Aorta (tissue), 5 donors: ENCODE results near the gene EVI5. TPM values are rescaled to one million over a fixed set of nuclear protein-coding genes. Genes with fewer than 3 reads are reported as not detected.
A peak's percentile ranks its signal among the peaks of the same experiment; 100 is the strongest.

Experiments
- ATAC-seq: fragments of 200-7000 bp; cut with Tn5 transposase; one replicate; pipeline ENCODE4 v1.9.1; 2022; ENCODE audit warnings: moderate library complexity; ENCODE audit not compliant: low FRiP score
- DNase-seq, 2 donors: peaks; one replicate each; pipeline ENCODE4 v3.0.0-alpha.2; 2020
- H3K27ac ChIP-seq, 2 donors: one replicate each; pipeline ENCODE4 v1.5.1; 2013; ENCODE audit warnings: low read length in 2 of 2, mild to moderate bottlenecking in 2 of 2, moderate library complexity in 2 of 2, control low read depth in 1 of 2, inconsistent platforms in 1 of 2, low read depth in 1 of 2
- H3K27me3 ChIP-seq, 2 donors: one replicate each; pipeline ENCODE4 v1.6.1; 2013; ENCODE audit warnings: control low read depth in 1 of 2, low read length in 1 of 2, mild to moderate bottlenecking in 1 of 2, moderate library complexity in 1 of 2; ENCODE audit not compliant: insufficient read depth in 2 of 2, control insufficient read depth in 1 of 2
- H3K36me3 ChIP-seq, 2 donors: one replicate each; pipeline ENCODE4 v1.6.1; 2013; ENCODE audit warnings: control low read depth in 1 of 2, low read length in 1 of 2, mild to moderate bottlenecking in 1 of 2; ENCODE audit not compliant: insufficient read depth in 2 of 2, control insufficient read depth in 1 of 2
- H3K4me1 ChIP-seq, 2 donors: one replicate each; pipeline ENCODE4 v1.6.1; 2013; ENCODE audit warnings: low read length in 2 of 2, control low read depth in 1 of 2, mild to moderate bottlenecking in 1 of 2, moderate library complexity in 1 of 2; ENCODE audit not compliant: insufficient read depth in 2 of 2, control insufficient read depth in 1 of 2
- H3K4me3 ChIP-seq, 2 donors: one replicate each; pipeline ENCODE4 v1.5.1; 2013; ENCODE audit warnings: low read length in 2 of 2, control low read depth in 1 of 2, mild to moderate bottlenecking in 1 of 2
- H3K9me3 ChIP-seq: one replicate; pipeline ENCODE4 v1.6.1; 2013; ENCODE audit warnings: mild to moderate bottlenecking, low read length; ENCODE audit not compliant: control insufficient read depth
- WGBS, 2 donors: extraction: QIAGEN DNeasy Blood & Tissue Kit; methylation state at CpG; one replicate each; pipeline ENCODE4 v1.1.7; 2013; 5-methylcytosine and 5-hydroxymethylcytosine counted together
- intact Hi-C, 2 donors: fragments of 100-400 bp; cut with DNase I; formaldehyde crosslinking; loops; one replicate each; pipeline versions ENCODE4 v1.14.2 to v1.15.0; 2022
- polyA plus RNA-seq, 2 donors: library from polyadenylated mRNA; stranded (reverse); fragments of 200-250 nt; gene quantifications; one replicate each; pipeline ENCODE4 v1.2.3, GENCODE V29; 2013
- total RNA-seq, 2 donors: library from RNA; stranded (reverse); fragmentation: NEBNext Ultra II Directional; extraction: Animal tissue kit (Norgen Biotek cat#: 25700); gene quantifications; one replicate each; pipeline ENCODE4 v1.2.1, GENCODE V29; 2021
- donor health status: healthy with polysubstance abuse.
- donor health status: Bipolar disorder and iron deficiency.
- donor health status: DM: no; HTN: no; CAD: no.
- donor health status: DM: no; HTN: no; CAD: no.
- donor health status: DM: yes; HTN: yes; CAD: no.

The EVI5 gene
- total and polyA plus RNA-seq, 4 donors: 8.3 to 54.7 (median 29.0) TPM

DNA sequence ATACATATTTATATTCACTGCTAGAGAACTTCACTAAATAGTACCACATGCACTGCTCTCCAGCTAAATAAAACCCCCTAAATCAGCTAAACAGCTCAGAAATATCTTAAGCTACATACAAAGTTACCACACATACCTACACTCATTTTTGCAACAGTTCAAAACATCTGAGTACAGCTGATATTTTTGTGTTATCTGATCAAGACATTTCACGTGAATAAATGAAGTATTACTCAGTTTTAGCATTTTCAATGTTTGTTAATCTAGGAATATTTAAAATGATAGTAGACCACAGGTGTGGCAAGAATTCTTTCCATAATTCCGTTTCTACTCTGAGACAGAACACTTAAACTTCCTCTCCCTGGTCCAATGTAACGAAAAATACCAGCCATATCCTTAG is 20.8 kb downstream of the EVI5 start:
- peaks cover 0 to 3% of the 10 kb centered on the region in 2 donors for H3K4me1 ChIP-seq
- H3K27me3 ChIP-seq: no peaks in the 10 kb centered on the region
- H3K36me3 ChIP-seq: no peaks in the 10 kb centered on the region
- ATAC-seq: no peak
- no peak for DNase-seq
- WGBS, 2 donors: 74 to 80% methylated on average over 3 of the region's 3 CpGs
- no peaks in the 10 kb centered on the region for H3K9me3 ChIP-seq
- H3K4me3 ChIP-seq: no peak overlapping the region
- intact Hi-C loops: no loop called here
- H3K27ac ChIP-seq: no peak overlapping the region

DNA sequence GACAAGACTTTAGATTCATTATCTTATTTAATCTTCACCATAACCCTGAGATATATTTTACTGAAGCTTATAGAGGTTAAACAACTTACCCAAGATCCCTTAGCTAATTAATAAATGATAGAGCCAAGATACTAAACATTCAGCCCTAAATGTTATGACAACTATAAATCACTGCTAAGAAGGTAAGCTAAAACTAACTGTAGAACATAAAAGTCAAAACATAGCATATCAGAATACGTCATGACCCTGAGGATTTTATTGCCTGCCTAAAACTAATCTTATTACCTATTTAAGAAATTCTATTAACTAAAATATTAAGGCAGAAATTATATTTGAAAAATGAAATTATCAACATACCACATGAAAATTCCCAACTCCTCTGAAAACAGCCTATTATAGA is 22.6 kb downstream of the EVI5 start:
- DNase-seq (no peak), ATAC-seq (no peak)
- Histone ChIP-seq H3K27me3 (no peaks in the 10 kb centered on the region), H3K4me3 (no peak overlapping the region), H3K27ac (no peak overlapping the region), H3K9me3 (no peaks in the 10 kb centered on the region), H3K36me3 (no peaks in the 10 kb centered on the region), H3K4me1 (no peaks in the 10 kb centered on the region)
- WGBS, 2 donors: 72 to 77% methylated on average over 1 of the region's 1 CpG
- intact Hi-C loops: no loop called here

DNA sequence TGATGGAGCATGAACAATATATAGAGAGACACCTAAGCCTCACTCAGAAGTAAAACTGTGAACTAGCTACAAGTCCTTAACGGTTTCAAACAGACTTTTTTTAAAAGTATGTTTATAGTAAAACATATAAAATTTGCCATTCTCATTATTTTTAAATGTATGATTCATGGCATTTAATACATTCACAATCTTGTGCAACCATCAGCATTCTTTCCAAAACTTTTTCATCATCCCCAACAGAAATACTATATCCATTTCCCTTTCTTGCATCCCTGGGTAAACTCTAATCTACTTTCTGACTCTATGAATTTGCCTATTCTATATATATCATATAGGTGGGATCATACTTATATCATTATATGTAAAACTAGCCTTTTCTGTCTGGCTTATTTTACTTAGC is 25.5 kb downstream of the EVI5 start:
- H3K4me3 ChIP-seq: no peak overlapping the region
- ATAC-seq: no peak
- intact Hi-C loops: no loop called here
- H3K4me1 ChIP-seq: no peaks in the 10 kb centered on the region
- DNase-seq: no peak
- H3K27me3 ChIP-seq: no peaks in the 10 kb centered on the region
- H3K27ac ChIP-seq: no peak overlapping the region
- WGBS, 2 donors: 46 to 65% methylated on average over 1 of the region's 1 CpG
- no peaks in the 10 kb centered on the region for H3K9me3 ChIP-seq
- no peaks in the 10 kb centered on the region for H3K36me3 ChIP-seq

DNA sequence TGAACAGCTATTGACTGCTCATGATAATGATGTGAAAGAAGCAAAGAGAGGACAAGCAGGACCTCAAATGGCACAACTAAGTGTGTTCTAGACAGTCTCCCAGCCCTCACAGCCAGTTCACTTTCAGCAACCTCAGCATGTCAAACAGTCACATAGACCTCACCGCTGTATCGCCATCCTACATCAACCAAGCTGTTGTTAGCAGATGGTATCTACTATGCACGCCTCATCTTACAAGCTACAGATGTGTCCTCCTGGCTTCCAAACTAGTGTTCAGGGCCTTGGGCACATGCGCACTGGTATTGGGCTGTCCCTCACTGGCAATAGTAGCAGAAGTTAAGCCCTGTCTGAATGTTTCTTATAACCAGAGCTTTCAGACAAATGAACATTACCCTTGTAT is 28.4 kb downstream of the EVI5 start:
- DNase-seq (no peak), ATAC-seq (peak; percentile 9)
- WGBS, 2 donors: 94 to 97% methylated on average over 4 of the region's 4 CpGs
- Histone ChIP-seq H3K4me1 (no peaks in the 10 kb centered on the region), H3K27ac (peak overlapping the region in 1 of 2 donors; percentile 4), H3K4me3 (no peak overlapping the region), H3K36me3 (no peaks in the 10 kb centered on the region), H3K9me3 (no peaks in the 10 kb centered on the region), H3K27me3 (no peaks in the 10 kb centered on the region)
- intact Hi-C loops: no loop called here

DNA sequence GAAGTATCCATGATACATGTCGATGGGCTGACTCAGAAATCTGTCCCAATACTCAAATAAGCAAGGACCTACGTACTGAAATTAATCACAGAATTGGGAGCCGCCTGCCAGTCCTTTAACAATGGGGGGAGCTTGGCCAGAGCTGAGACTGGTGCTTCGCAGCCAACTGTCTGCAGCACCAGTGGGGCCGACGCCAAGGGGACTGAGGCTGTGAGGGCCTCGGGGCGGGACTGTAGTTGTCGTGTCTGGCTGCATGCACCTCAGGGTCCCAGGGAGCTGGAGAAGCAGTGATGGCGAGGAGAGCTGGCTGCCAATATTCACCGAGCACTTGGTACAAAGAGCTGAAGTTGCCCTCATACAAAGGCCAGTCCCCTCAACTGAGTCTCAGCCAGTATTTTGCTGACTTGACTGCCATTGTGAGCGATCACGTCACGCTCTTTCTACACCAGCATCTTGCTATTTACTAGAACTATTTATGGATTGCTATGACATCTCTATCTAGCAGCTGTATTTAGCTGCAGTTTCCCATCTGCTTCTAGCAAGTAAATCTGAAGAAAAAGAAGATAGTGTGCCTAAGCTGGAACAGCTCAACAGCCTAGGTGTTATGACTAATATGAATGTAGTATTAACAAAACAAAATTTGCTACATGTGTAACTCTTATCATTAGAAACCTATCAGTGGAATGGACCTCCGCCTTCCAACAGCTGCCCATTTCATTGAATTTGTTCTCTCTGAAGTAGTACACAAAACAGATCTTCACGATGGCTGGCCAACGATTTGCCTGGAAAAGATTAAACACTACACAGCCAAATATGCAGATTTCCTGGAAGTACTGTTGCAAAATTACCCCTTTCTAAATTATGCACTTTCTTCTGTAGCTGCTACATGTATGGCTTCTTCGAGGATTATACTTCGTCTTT is 29.1 kb downstream of the EVI5 start:
- Histone ChIP-seq H3K36me3 (no peaks in the 10 kb centered on the region), H3K4me3 (no peak overlapping the region), H3K9me3 (no peaks in the 10 kb centered on the region), H3K4me1 (no peaks in the 10 kb centered on the region), H3K27ac (no peak overlapping the region), H3K27me3 (no peaks in the 10 kb centered on the region)
- DNase-seq (peak; percentile 61 to 82), ATAC-seq (peak; percentile 76)
- 52 to 63% methylated on average over 19 of the region's 19 CpGs for WGBS, 2 donors
- intact Hi-C loops: no loop called here

DNA sequence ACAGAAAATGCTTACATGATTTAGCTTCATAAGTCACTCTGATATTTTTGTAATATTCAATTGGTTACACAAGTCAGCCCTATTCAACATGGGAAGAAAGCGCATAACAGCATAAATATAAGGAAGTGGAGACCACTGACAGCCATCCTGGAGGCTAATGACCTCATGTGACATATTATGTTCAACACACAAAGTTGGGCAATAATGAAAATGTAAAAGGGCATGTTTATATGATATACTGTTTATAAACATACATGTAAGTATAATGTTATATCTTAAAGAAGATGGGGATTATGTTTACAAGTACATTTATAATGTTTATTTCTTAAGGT is 30.2 kb downstream of the EVI5 start:
- Histone ChIP-seq H3K36me3 (no peaks in the 10 kb centered on the region), H3K27ac (no peak overlapping the region), H3K27me3 (no peaks in the 10 kb centered on the region), H3K4me1 (no peaks in the 10 kb centered on the region), H3K9me3 (no peaks in the 10 kb centered on the region), H3K4me3 (no peak overlapping the region)
- WGBS, 2 donors: 94 to 98% methylated on average over 1 of the region's 1 CpG
- DNase-seq: no peak
- intact Hi-C loops: no loop called here
- no peak for ATAC-seq

DNA sequence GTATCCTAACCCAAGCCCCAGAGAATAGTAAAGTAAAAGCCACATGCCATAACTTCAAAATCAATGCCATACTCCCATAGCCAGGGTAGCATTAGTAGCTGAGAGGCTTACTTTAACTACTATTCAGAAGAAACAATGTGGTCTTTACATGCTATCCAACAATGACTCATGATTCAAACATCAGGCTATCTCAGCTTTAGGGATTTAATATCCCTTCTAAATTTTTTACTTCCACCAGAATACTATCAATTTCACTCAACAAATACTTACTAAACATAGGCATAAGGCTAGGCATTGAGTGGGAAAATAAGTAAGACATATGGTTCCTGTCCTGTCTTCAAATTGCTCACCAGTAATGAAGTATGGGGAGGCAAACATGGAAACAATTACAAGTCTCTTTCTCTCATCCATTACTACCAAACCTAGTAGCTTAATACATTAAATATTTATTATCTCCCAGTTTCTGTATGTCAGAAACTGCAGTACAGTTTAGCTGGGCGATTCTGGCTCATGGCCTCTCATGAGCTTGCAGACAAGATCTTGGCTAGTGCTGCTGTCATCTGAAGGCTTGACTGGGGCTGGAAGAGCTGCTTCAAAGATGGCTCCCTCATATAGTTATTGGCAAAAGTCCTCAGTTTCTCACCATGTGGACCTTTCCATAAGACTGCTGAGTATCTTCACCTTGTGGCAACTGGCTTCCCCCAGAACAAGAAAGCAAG is 30.7 kb downstream of the EVI5 start:
- H3K36me3 ChIP-seq: no peaks in the 10 kb centered on the region
- H3K27me3 ChIP-seq: no peaks in the 10 kb centered on the region
- WGBS, 2 donors: 93 to 94% methylated on average over 1 of the region's 1 CpG
- H3K4me3 ChIP-seq: no peak overlapping the region
- H3K27ac ChIP-seq: no peak overlapping the region
- ATAC-seq (no peak), DNase-seq (no peak)
- H3K4me1 ChIP-seq: no peaks in the 10 kb centered on the region
- intact Hi-C loops: no loop called here
- H3K9me3 ChIP-seq: no peaks in the 10 kb centered on the region

DNA sequence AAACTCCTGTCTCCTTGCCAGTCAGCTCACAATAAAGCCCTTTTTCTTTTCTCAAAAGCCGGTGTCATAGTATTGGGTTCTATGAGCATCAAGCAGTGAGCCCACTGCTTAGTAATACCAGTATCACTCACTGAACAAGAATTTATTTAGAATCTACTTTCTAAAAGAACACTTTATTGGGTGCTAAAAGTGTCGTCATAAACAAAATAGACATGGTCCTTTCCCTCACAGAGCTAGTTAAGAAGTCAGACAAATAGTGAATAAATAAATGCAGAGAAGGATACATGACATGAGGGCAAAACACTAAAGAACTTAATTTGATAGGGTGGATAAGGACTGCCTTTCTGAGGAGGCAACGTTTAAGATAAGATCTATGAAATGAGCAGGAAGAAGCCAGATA is 32.2 kb downstream of the EVI5 start:
- no peak for ATAC-seq
- H3K4me1 ChIP-seq: no peaks in the 10 kb centered on the region
- no peaks in the 10 kb centered on the region for H3K27me3 ChIP-seq
- DNase-seq: no peak
- no peaks in the 10 kb centered on the region for H3K36me3 ChIP-seq
- intact Hi-C loops: no loop called here
- H3K9me3 ChIP-seq: no peaks in the 10 kb centered on the region
- H3K4me3 ChIP-seq: no peak overlapping the region
- 65 to 69% methylated on average over 3 of the region's 3 CpGs for WGBS, 2 donors
- H3K27ac ChIP-seq: no peak overlapping the region
